AG08396 (cell line): Measurements from ENCODE around the gene HK1.

Experiments used
- DNase-seq: peaks from one replicate; pipeline ENCODE4 v3.0.0; 2012; ENCODE audit warnings: low spot score, mixed read lengths

HK1 gene

GRCh38 chr10:69345890-69346474 is 67.7 kb downstream of the HK1 start:
- DNase-seq: no peak

GRCh38 chr10:69346776-69347175 is 68.5 kb downstream of the HK1 start:
- no peak for DNase-seq

GRCh38 chr10:69348816-69349541 is 70.7 kb downstream of the HK1 start:
- DNase-seq: peak; percentile 78

- DNase-seq: no peak
Observed at GRCh38 chr10:69349542-69349888, 71.2 kb downstream of the HK1 start.

- DNase-seq: no peak
Observed at GRCh38 chr10:69351589-69351988, 73.3 kb downstream of the HK1 start.

DNA sequence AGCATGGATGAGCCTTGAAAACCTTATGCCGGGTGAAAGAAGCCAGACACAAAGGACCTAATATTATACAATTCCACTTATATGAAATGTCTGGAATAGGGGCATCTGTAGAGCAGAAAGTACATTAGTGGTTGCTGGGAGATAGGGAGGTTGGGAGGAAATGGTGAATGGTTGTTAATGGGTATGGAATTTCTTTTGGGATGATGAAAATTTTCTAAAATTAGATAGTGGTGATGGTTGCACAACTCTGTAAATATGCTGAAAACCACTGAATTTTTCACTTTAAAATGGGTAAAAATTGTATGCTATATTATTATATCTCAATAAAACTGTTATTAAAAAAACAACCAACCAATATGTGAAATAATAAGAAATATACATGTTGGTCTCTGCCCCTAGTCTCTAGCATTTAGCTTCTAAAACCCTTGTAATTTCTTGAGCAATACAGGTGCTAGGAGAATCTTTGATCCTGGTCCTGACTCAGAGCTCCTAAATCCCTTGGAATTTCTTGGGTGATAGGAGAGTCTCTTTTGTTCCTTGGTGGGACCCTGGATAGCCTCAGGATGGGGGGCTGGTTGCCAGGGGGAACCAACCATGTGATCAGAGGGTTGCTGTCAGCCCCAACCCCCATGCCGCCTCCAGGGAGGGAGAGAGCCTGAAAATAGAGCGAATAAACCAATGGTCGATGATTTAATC is 74.4 kb downstream of the HK1 start:
- no peak for DNase-seq

DNA sequence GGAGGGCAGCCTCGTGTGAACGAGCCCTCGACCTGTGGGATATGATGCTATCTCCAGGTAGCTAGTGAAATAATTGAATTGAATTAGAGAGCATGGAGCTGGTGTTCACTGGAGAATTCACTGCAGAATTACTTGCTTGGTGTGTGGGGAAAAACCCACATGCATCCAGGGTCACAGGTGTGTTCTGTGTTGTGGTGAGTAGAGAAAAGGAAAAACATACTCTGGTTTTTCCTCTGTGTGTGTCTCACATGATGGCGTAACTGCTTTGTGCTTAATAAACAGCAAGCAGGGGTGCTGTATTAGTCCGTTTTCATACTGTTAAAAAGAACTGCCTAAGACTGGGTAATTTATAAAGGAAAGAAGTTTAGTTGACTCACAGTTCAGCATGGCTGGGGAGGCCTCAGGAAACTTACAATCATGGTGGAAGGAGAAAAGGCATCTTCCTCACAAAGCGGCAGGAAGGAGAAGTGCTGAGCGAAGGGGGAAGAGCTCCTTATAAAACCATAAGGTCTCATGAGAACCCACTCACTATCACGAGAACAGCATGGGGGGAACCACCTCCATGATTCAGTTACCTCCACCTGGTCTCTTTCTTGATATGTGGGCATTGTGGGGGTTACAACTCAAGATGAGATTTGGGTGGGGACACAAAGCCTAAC is 75.8 kb downstream of the HK1 start:
- no peak for DNase-seq

DNA sequence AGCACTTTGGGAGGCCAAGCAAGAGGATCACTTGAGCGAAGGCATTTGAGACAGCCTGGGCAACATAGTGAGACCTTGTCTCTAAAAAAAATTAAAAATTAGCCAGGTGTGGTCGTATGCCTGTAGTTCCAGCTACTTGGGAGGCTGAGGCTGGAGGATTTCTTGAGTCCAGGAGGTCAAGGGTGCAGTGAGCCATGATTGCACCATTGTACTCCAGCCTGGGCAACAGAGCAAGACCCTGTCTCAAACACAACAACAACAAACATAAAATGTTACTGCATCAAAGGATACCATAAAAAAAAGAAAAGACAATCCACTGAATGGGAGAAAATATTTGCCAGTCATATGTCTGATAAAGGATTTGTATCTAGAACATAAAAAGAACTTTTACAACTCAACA is 77.9 kb downstream of the HK1 start:
- DNase-seq: no peak

- no peak for DNase-seq
Observed at GRCh38 chr10:69358148-69358795, 80.0 kb downstream of the HK1 start.

DNA sequence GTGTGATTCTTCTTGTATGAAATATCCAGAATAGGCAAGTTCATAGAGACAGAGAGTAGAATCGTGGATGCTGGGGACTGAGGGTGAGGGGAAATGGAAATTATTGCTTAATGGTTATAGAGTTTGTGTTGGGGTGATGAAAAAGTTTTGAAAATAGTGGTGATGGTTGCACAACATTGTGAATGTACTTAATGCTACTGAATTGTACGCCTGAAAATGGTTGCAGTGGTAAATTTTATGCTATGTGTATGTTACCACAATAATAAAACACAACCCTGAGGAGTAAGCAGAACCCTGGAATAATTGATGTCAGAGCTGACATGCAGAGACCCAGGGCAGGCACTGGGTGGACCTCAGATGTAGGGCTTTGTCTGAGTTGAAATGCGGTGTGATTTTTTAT is 80.9 kb downstream of the HK1 start:
- DNase-seq: no peak

DNA sequence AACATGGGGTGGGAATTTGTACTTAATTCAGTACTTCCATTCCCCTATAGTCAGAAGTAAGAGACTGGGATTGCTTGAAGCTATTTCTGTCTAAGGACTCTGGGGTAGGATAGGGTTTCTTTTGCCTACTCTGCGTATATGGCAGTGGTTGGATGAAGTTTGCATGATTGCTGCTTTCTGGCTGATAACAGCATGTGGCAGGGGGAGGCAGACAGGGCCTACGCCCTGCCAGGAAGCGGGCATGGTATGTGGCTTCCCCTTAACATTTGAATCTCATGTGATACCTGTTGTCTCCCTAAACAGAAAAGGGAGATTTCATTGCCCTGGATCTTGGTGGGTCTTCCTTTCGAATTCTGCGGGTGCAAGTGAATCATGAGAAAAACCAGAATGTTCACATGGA is 81.3 kb downstream of the HK1 start:
- no peak for DNase-seq

DNA sequence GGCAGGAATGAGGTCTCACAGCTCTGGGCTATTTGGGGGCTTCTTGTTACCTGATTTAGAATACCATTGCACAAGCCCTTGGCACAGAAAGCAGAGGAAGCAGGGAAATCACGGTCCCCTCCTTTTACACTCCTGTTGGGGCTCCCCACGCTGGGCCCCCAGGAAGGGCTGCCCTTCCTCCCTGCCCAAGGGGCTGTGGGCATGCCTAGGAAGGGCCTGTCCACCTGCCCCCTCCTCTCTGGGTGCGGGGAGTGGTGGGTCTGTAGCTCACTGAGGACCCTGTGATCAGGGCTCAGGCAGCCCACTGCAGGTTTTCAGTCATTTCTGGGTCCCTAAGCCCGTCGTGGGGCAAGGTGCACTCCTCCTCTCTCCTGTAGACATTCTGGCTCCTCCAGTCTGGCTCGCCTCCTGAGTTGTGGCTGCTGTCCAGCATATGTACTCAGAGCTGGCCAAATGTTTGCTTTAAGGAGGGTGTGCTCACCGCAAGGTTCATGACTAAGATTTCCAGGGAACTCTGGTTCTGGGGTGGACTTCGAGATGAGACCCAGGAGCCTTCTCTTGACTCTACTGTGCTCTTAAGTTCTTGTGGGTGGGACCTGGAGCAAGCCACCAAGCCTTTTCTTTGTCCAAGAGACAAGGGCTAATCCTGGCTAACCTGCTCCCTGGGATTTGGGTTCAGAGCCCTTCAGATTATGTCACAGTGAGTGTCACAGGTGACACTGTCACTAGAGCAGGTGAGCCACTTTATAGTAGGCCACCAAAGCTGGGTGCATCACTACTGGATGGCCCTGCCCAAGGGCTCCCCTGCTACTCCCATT is 82.4 kb downstream of the HK1 start:
- DNase-seq: peak; percentile 85

DNA sequence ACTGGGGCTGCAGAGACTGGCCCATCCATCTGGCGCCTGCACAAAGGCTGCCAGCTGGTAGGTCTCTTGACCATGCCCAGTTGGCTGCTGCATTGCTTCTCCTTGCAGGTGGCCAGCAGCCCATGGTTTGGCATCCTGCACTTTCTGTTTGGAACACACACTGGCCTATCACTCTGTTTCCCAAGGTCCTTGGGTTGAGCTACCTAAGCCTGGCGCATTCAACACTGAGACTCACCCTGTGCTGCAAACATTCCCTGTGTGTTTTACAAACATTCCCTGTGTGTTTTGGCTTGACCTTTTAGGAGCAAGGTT is 83.0 kb downstream of the HK1 start:
- DNase-seq: no peak

GRCh38 chr10:69362471-69362954 is 84.2 kb downstream of the HK1 start:
- peak; percentile 67 for DNase-seq

GRCh38 chr10:69363666-69364065 is 85.4 kb downstream of the HK1 start:
- no peak for DNase-seq

DNA sequence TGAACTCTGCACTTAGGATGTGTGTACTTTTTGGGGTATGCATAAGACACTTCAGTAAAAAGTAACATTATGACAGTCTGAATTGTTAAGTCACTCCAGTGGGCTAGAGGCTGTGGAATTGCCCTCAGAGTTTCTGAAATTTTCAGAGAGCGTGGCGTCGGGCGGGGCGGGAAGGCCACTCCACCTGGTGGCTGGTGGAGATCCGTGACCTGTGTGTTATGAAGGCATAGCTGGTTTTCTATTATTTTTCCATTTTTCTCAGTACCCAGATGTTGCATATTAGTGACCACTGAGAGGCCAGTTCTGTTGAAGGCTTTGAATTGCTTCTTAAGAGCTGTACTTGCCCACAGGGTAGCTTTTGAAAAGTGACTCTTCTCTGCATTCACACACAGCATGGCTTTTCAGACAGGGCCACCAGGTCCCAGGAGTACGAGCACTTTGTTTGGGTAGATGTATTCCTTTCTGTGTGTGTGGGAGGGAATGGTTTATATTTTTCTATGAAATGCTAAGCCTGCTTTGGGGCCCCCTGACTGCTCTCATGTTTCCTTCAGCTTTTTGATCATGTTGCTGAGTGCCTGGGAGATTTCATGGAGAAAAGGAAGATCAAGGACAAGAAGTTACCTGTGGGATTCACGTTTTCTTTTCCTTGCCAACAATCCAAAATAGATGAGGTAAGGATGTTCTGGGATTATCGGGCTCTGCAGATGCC is 86.1 kb downstream of the HK1 start:
- no peak for DNase-seq

- DNase-seq: no peak
Observed at GRCh38 chr10:69366738-69367137, 88.4 kb downstream of the HK1 start.

- DNase-seq: no peak
Observed at GRCh38 chr10:69367469-69367868, 89.2 kb downstream of the HK1 start.

GRCh38 chr10:69372126-69372980 is 94.1 kb downstream of the HK1 start:
- DNase-seq: no peak

DNA sequence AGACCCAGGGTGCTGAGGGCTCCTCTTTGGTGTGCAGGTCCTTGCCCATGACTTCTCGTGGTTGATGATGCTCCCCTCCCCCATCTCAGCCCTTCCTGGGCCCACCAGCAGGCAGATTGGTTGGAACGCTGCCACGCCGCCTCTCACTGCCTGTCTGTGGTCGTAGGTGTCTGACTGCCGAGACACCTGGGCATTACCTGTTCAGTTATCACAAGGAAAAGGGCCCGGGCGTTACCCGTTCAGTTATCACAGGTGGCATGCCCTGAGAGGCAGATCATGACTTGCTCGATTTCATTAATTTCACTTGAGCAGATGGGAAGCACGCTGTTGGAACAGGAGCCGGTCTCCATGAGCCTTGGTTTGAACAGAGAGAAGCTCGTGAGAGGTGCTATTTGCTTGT is 95.9 kb downstream of the HK1 start:
- DNase-seq: no peak
